ENCODE results near the gene ADGRF3.
A peak's percentile ranks its signal among the peaks of the same experiment; 100 is the strongest.
"Not testable (repeated sequence)": the region's sequence is repeated elsewhere in the genome, so short reads cannot be mapped to it uniquely, and the experiment has no call there.

ADGRF3 gene

GRCh38 chr2:26346454-26347053, at the start of gene ADGRF3:
Gene ADGRF3 (minus strand): TSS chr2:26346789. CDS start chr2:26346234, 555 bp downstream.
- Mint-ChIP-seq H3K27ac (peak within 1 kb of the TSS; percentile 96 to 99), H3K27me3 (no peaks in the 10 kb centered on the region), H3K4me1 (peaks cover 47% of the 10 kb centered on the region), H3K9me3 (no peaks in the 10 kb centered on the region), H3K4me3 (peak within 1 kb of the TSS; percentile 92 to 94)
- ATAC-seq (peak; percentile 39), DNase-seq (peak; percentile 56 to 69)

DNA sequence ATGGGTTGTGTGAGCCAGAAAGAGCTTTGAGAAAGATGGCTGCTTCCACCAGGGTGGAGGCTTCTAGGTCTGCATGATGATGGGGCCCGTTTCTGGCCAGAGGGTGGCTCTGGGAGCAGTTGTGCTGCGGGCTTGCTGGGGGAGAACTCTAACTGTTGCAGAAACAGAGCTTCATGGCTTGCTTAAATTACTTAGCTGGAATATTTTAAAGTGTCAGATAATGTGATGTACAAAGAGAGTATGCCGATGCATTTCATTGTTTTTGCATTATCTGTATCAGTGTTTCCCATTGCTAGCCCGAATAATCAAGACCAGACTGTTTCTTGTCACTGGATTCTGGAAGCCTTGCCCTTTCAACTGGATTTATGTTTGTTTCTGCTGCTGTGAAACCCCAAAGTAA, 48.8 kb upstream of the ADGRF3 start:
- Mint-ChIP-seq H3K27ac (peak overlapping the region in 1 of 2 donors; percentile 27), H3K4me3 (no peak overlapping the region), H3K27me3 (no peaks in the 10 kb centered on the region), H3K9me3 (no peaks in the 10 kb centered on the region), H3K4me1 (peaks cover 28% of the 10 kb centered on the region)
- no peak for DNase-seq
- ATAC-seq = no peak

DNA sequence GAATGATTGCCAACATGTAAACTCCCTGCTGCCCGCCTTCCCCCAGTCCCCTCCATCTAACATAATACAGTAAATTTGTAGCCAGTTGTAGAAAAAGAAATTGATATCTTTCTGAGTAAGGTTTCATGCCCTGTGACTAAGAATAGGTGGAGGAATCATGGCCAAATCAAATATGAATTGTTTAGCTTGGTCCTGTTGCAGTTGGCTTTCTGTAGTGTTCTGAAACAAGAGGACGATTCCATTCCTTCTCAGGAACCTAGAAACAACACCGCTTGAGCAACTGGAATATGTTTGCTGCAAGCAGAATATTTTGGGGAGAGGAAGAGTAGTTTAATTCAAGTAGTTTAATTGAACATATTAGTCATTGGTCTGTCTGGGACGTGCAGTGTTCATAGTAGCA, 48.1 kb upstream of the ADGRF3 start:
- no peak overlapping the region for H3K4me3 Mint-ChIP-seq
- no peaks in the 10 kb centered on the region for H3K9me3 Mint-ChIP-seq
- H3K27ac Mint-ChIP-seq = no peak overlapping the region
- peaks cover 21% of the 10 kb centered on the region for H3K4me1 Mint-ChIP-seq
- DNase-seq (no peak), ATAC-seq (no peak)
- H3K27me3 Mint-ChIP-seq = no peaks in the 10 kb centered on the region

- DNase-seq = no peak
- H3K27ac Mint-ChIP-seq = no peak overlapping the region
- no peaks in the 10 kb centered on the region for H3K9me3 Mint-ChIP-seq
- no peaks in the 10 kb centered on the region for H3K4me1 Mint-ChIP-seq
- ATAC-seq = no peak
- H3K4me3 Mint-ChIP-seq = no peak overlapping the region
- H3K27me3 Mint-ChIP-seq = no peaks in the 10 kb centered on the region
Measured at GRCh38 chr2:26387189-26387588, 40.6 kb upstream of the ADGRF3 start.

GRCh38 chr2:26384597-26384996, 38.0 kb upstream of the ADGRF3 start:
- ATAC-seq (no peak), DNase-seq (no peak)
- Mint-ChIP-seq H3K9me3 (no peaks in the 10 kb centered on the region), H3K27me3 (no peaks in the 10 kb centered on the region), H3K4me1 (no peaks in the 10 kb centered on the region), H3K4me3 (no peak overlapping the region), H3K27ac (no peak overlapping the region)

DNA sequence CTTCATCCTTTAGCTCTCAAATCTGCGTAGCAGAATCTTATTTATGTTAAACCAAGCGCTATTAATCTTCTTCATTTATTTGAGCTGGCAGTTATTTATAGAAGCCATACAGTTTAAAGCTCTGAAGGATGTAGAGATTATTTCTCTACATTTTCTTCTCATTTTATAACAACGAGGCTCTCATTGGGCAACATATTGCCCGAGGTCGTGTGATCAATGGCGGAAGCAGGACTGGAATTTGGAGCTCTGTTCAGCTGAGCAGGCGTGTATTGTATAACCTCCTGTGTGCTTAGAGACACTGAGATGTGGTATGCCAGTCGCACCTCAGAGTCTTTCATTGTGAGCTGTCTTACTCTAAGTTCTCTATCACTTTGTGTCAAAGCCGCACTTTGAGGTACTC, 37.6 kb upstream of the ADGRF3 start:
- no peak for DNase-seq
- Mint-ChIP-seq H3K4me1 (no peaks in the 10 kb centered on the region), H3K27ac (no peak overlapping the region), H3K9me3 (no peaks in the 10 kb centered on the region), H3K27me3 (no peaks in the 10 kb centered on the region), H3K4me3 (no peak overlapping the region)
- no peak for ATAC-seq

GRCh38 chr2:26382564-26382963, 36.0 kb upstream of the ADGRF3 start:
- ATAC-seq = no peak
- DNase-seq = no peak
- Mint-ChIP-seq H3K4me3 (no peak overlapping the region), H3K27me3 (no peaks in the 10 kb centered on the region), H3K4me1 (peaks cover 8% of the 10 kb centered on the region), H3K27ac (no peak overlapping the region), H3K9me3 (no peaks in the 10 kb centered on the region)

GRCh38 chr2:26380281-26380680, 33.7 kb upstream of the ADGRF3 start:
- no peaks in the 10 kb centered on the region for H3K9me3 Mint-ChIP-seq
- DNase-seq = no peak
- no peak overlapping the region for H3K27ac Mint-ChIP-seq
- H3K4me1 Mint-ChIP-seq = peaks cover 18% of the 10 kb centered on the region
- ATAC-seq = no peak
- H3K4me3 Mint-ChIP-seq = no peak overlapping the region
- H3K27me3 Mint-ChIP-seq = no peaks in the 10 kb centered on the region

DNA sequence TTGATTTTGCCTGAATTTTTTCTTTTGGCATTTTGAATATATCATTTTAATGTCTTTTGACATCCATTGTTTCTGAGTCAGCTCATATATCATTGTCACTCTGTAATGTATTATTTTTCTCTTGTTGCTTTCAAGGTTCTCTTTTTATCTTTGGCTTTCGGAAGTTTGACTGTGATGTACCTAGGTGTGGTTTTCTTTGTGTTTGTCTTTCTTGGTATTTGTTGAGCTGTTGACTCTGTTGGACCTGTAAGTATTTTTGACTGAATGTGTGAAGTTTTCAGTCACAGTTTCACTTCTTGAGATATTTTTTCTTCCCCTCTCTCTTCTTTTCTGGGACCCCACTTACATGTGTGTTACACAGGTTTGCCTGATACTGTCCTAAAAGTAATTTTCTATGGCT, 30.2 kb upstream of the ADGRF3 start:
- Mint-ChIP-seq H3K4me1 (peaks cover 18% of the 10 kb centered on the region), H3K27ac (no peak overlapping the region), H3K4me3 (no peak overlapping the region), H3K27me3 (no peaks in the 10 kb centered on the region), H3K9me3 (no peaks in the 10 kb centered on the region)
- DNase-seq (no peak), ATAC-seq (no peak)

GRCh38 chr2:26370909-26371308, 24.3 kb upstream of the ADGRF3 start:
- not testable (repeated sequence) for H3K27me3 Mint-ChIP-seq, H3K4me1 Mint-ChIP-seq, ATAC-seq, H3K9me3 Mint-ChIP-seq, H3K27ac Mint-ChIP-seq, DNase-seq, H3K4me3 Mint-ChIP-seq

DNA sequence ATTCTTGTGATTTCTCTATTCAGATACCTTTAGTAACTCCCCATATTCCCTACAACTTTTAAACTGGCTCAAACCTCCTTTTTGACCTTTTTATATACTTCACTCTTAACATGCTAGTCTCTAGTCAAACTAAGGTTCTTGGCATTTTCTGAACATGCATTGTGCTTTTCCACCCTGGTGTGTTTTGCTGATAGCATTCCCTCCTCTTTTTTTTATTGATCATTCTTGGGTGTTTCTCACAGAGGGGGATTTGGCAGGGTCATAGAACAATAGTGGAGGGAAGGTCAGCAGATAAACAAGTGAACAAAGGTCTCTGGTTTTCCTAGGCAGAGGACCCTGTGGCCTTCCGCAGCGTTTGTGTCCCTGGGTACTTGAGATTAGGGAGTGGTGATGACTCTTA, 23.1 kb upstream of the ADGRF3 start:
- not testable (repeated sequence) for H3K9me3 Mint-ChIP-seq, DNase-seq, H3K4me3 Mint-ChIP-seq, H3K4me1 Mint-ChIP-seq, ATAC-seq, H3K27ac Mint-ChIP-seq, H3K27me3 Mint-ChIP-seq

DNA sequence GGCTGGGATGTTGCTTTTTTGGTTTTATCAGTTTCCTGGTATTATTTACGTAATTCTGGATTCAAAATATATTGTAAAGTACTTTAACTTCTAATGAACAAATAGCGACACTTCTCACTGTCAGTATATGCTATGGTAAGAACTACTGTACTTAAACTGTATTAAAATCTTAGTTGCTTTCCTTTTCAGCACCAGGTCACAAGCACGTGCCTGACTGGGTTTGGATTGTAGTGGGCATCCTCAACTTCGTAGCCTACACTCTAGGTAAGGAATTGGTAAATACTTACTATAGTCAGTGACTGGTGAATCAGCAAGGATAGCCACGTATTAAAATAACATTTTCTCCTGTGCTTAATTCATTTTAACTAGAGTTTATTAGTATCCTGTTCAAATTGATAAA, 20.4 kb upstream of the ADGRF3 start:
- Mint-ChIP-seq H3K27me3 (no peaks in the 10 kb centered on the region), H3K4me3 (no peak overlapping the region), H3K9me3 (no peaks in the 10 kb centered on the region), H3K4me1 (peaks cover 11% of the 10 kb centered on the region), H3K27ac (no peak overlapping the region)
- DNase-seq (no peak), ATAC-seq (no peak)

DNA sequence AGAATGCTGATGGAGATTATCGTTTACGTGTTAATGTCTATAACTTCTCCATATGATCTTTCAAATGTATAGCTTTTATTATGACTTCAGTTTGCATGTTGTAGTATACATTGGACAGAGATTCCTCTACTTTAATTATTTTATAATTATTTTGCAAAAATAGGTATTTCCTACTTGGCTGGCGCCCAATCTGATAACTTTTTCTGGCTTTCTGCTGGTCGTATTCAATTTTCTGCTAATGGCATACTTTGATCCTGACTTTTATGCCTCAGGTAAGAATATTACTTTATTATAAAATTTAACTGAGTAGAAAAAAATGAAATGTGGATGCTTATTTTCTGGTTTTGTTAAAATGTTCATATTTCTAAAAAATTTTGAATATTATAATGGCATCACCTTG, 18.1 kb upstream of the ADGRF3 start:
- Mint-ChIP-seq H3K9me3 (no peaks in the 10 kb centered on the region), H3K27ac (no peak overlapping the region), H3K4me1 (peaks cover 24% of the 10 kb centered on the region), H3K27me3 (no peaks in the 10 kb centered on the region), H3K4me3 (no peak overlapping the region)
- no peak for DNase-seq
- no peak for ATAC-seq

- Mint-ChIP-seq H3K4me3 (no peak overlapping the region), H3K27ac (peak overlapping the region in 1 of 2 donors; percentile 91), H3K4me1 (peaks cover 32% of the 10 kb centered on the region), H3K9me3 (no peaks in the 10 kb centered on the region), H3K27me3 (no peaks in the 10 kb centered on the region)
- ATAC-seq (no peak), DNase-seq (no peak)
Measured at GRCh38 chr2:26363958-26364357, 17.4 kb upstream of the ADGRF3 start.

DNA sequence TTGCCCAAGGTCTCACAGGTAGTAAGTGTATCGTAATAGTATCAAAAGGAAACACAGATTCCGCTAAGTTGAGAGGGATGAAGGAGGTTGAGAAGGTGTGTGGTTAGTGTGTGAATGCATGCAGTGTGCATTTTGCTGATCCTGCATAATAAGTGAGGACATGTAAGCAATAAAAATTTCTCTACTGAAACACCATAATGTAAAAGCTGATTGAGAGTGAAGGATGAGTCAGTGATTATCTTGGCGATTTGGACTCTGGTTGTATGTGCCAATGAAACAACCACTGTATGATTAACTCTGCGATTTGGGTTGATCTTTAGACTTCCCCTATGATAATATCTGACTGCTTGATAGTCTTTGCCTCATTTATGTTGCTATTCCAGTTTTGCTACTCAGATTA, 16.7 kb upstream of the ADGRF3 start:
- Mint-ChIP-seq H3K27ac (no peak overlapping the region), H3K4me1 (peaks cover 38% of the 10 kb centered on the region), H3K4me3 (no peak overlapping the region), H3K9me3 (no peaks in the 10 kb centered on the region), H3K27me3 (no peaks in the 10 kb centered on the region)
- DNase-seq = no peak
- ATAC-seq = peak; percentile 46

DNA sequence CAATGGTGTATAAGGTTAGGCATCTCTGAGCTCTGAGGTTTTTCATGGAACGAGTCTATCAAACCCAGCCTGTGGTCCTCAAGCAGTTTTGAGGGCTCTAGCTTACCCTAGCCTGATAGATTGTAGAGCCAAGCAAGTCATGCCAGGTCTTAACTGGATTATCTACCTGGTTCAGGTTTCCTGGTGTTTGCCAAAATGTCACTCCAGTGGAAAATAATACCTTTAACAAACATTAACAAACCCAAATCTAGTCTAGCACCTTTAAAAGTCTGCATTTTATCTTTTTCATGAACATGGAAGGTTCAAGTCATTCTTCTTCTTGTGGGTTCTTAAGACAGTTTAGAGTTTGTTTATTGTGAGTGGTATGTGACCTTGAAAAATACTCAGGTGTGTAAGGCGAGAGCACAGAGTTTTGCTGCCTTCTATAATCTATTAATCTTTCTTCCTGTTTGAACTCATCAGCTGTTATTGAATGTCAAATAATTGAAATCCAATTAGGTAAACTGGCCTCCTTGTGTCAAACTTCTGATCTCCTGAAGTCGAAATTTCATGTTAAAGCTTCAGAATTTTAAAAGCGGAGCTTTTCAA, 13.4 kb upstream of the ADGRF3 start:
- Mint-ChIP-seq H3K27ac (peak overlapping the region; percentile 61 to 63), H3K4me1 (peaks cover 70% of the 10 kb centered on the region)
- no peak for ATAC-seq

GRCh38 chr2:26356771-26357170, 10.2 kb upstream of the ADGRF3 start:
- H3K27ac Mint-ChIP-seq = peak overlapping the region in 1 of 2 donors; percentile 40
- no peak for DNase-seq
- peaks cover 81% of the 10 kb centered on the region for H3K4me1 Mint-ChIP-seq

More for the DNA sequence above, 13.4 kb upstream of the ADGRF3 start:
- no peaks in the 10 kb centered on the region for H3K27me3 Mint-ChIP-seq
- DNase-seq = no peak
- no peak overlapping the region for H3K4me3 Mint-ChIP-seq
- no peaks in the 10 kb centered on the region for H3K9me3 Mint-ChIP-seq

More at GRCh38 chr2:26356771-26357170, 10.2 kb upstream of the ADGRF3 start:
- Mint-ChIP-seq H3K27me3 (no peaks in the 10 kb centered on the region), H3K9me3 (no peaks in the 10 kb centered on the region), H3K4me3 (no peak overlapping the region)
- ATAC-seq = no peak
